SK-N-MC (cell line): ENCODE data around the gene VDAC1.

Experiments used
- DNase-seq: peaks from one replicate; pipeline ENCODE4 v3.0.0-alpha.2; 2011; ENCODE audit warnings: low read depth, low spot score
- H3K27ac ChIP-seq: fragments of 200-600 bp; sonication (generic); 2 replicates; pipeline ENCODE4 v1.5.1; 2016; ENCODE audit warnings: mixed run types
- H3K36me3 ChIP-seq: fragments of 200-600 bp; sonication (generic); 2 replicates; pipeline ENCODE4 v1.6.1; 2017; ENCODE audit warnings: antibody characterized with exemption, low read length, mixed read lengths; ENCODE audit not compliant: insufficient read depth
- H3K4me3 ChIP-seq: fragments of 200-600 bp; sonication (generic); 2 replicates; pipeline ENCODE4 v1.5.1; 2016
- H3K9ac ChIP-seq: fragments of 200-600 bp; sonication (generic); 2 replicates; pipeline ENCODE4 v1.8.0; 2017; ENCODE audit warnings: mixed run types, mixed read lengths; ENCODE audit not compliant: insufficient read length
- H3K9me3 ChIP-seq: fragments of 200-600 bp; sonication (generic); 2 replicates; pipeline ENCODE4 v1.6.1; 2017; ENCODE audit warnings: low read depth, mild to moderate bottlenecking, antibody characterized with exemption, low read length, moderate library complexity, mixed read lengths
- EZH2 ChIP-seq: fragments of 200-600 bp; sonication (generic); IDR thresholded peaks from one replicate; pipeline ENCODE4 v1.6.1; 2017; ENCODE audit warnings: antibody characterized with exemption
- FOXP2 ChIP-seq: optimal IDR thresholded peaks from 2 replicates; pipeline ENCODE3; 2011; ENCODE audit warnings: mild to moderate bottlenecking, moderate library complexity; ENCODE audit not compliant: insufficient read depth; ENCODE audit errors: extremely low read length, control extremely low read depth
- POLR2AphosphoS5 ChIP-seq: IDR thresholded peaks from 2 replicates; pipeline ENCODE4 v1.6.1; 2012; ENCODE audit warnings: mild to moderate bottlenecking, low read depth, low read length, borderline replicate concordance

Gene VDAC1

GRCh38 chr5:134001938-134002731, 2.6 kb downstream of the VDAC1 start:
- Histone ChIP-seq H3K27ac (no peak overlapping the region), H3K4me3 (peak overlapping the region; percentile 99), H3K9ac (peak overlapping the region; percentile 45), H3K9me3 (no peaks in the 10 kb centered on the region), H3K36me3 (peaks cover 31% of the 10 kb centered on the region)
- no peak for DNase-seq
- TF ChIP-seq FOXP2 (no peak), EZH2 (no peak), POLR2AphosphoS5 (no peak; the same call in 1 of the 2 replicates)

- TF ChIP-seq FOXP2, result no peak
- TF ChIP-seq EZH2, result no peak
- TF ChIP-seq POLR2AphosphoS5, result no peak
- H3K27ac ChIP-seq, result no peak overlapping the region
- no peak overlapping the region for H3K9ac ChIP-seq
- H3K9me3 ChIP-seq, result no peaks in the 10 kb centered on the region
- H3K4me3 ChIP-seq, result no peak overlapping the region
- peaks cover 31% of the 10 kb centered on the region for H3K36me3 ChIP-seq
- DNase-seq, result no peak
Observed at GRCh38 chr5:134000696-134001453, 3.9 kb downstream of the VDAC1 start.

GRCh38 chr5:134000091-134000511, 4.7 kb downstream of the VDAC1 start:
- H3K4me3 ChIP-seq, result no peak overlapping the region
- H3K9me3 ChIP-seq, result no peaks in the 10 kb centered on the region
- peaks cover 31% of the 10 kb centered on the region for H3K36me3 ChIP-seq
- H3K9ac ChIP-seq, result no peak overlapping the region
- DNase-seq, result no peak
- no peak for TF ChIP-seq POLR2AphosphoS5
- no peak for TF ChIP-seq FOXP2
- no peak for TF ChIP-seq EZH2
- no peak overlapping the region for H3K27ac ChIP-seq

GRCh38 chr5:133998807-133999206, 6.0 kb downstream of the VDAC1 start:
- Histone ChIP-seq H3K9me3 (no peaks in the 10 kb centered on the region), H3K36me3 (peaks cover 31% of the 10 kb centered on the region), H3K9ac (no peak overlapping the region), H3K27ac (no peak overlapping the region), H3K4me3 (no peak overlapping the region)
- DNase-seq, result no peak
- TF ChIP-seq POLR2AphosphoS5, result no peak
- TF ChIP-seq FOXP2, result no peak
- no peak for TF ChIP-seq EZH2

GRCh38 chr5:133998042-133998441, 6.7 kb downstream of the VDAC1 start:
- no peak overlapping the region for H3K4me3 ChIP-seq
- DNase-seq, result no peak
- H3K36me3 ChIP-seq, result peaks cover 27% of the 10 kb centered on the region
- TF ChIP-seq FOXP2, result no peak
- no peak for TF ChIP-seq EZH2
- TF ChIP-seq POLR2AphosphoS5, result no peak
- H3K27ac ChIP-seq, result no peak overlapping the region; the same call in 1 of the 2 replicates
- no peak overlapping the region for H3K9ac ChIP-seq
- H3K9me3 ChIP-seq, result no peaks in the 10 kb centered on the region

GRCh38 chr5:133996683-133997252, 8.0 kb downstream of the VDAC1 start:
- Histone ChIP-seq H3K4me3 (no peak overlapping the region), H3K9me3 (no peaks in the 10 kb centered on the region), H3K36me3 (peaks cover 16% of the 10 kb centered on the region), H3K9ac (no peak overlapping the region), H3K27ac (no peak overlapping the region)
- TF ChIP-seq FOXP2, result no peak
- no peak for TF ChIP-seq POLR2AphosphoS5
- no peak for TF ChIP-seq EZH2
- DNase-seq, result no peak

GRCh38 chr5:133995883-133996563, 8.8 kb downstream of the VDAC1 start:
- peak overlapping the region; percentile 20 for H3K9ac ChIP-seq
- no peak overlapping the region for H3K27ac ChIP-seq
- peaks cover 17% of the 10 kb centered on the region for H3K36me3 ChIP-seq
- no peaks in the 10 kb centered on the region for H3K9me3 ChIP-seq
- no peak for DNase-seq
- TF ChIP-seq FOXP2 (no peak), EZH2 (no peak), POLR2AphosphoS5 (no peak)
- no peak overlapping the region for H3K4me3 ChIP-seq

- H3K9me3 ChIP-seq, result no peaks in the 10 kb centered on the region
- peaks cover 17% of the 10 kb centered on the region for H3K36me3 ChIP-seq
- H3K4me3 ChIP-seq, result no peak overlapping the region
- no peak overlapping the region for H3K27ac ChIP-seq
- H3K9ac ChIP-seq, result no peak overlapping the region
- no peak for DNase-seq
- no peak for TF ChIP-seq EZH2
- no peak for TF ChIP-seq POLR2AphosphoS5
- TF ChIP-seq FOXP2, result no peak
Observed at GRCh38 chr5:133995341-133995740, 9.4 kb downstream of the VDAC1 start.
